ENCODE results near the gene TGM2.

GRCh38 chr20:38171675-38172043 is 6.6 kb upstream of the TGM2 start:
- TF ChIP-seq, protein P1, sequence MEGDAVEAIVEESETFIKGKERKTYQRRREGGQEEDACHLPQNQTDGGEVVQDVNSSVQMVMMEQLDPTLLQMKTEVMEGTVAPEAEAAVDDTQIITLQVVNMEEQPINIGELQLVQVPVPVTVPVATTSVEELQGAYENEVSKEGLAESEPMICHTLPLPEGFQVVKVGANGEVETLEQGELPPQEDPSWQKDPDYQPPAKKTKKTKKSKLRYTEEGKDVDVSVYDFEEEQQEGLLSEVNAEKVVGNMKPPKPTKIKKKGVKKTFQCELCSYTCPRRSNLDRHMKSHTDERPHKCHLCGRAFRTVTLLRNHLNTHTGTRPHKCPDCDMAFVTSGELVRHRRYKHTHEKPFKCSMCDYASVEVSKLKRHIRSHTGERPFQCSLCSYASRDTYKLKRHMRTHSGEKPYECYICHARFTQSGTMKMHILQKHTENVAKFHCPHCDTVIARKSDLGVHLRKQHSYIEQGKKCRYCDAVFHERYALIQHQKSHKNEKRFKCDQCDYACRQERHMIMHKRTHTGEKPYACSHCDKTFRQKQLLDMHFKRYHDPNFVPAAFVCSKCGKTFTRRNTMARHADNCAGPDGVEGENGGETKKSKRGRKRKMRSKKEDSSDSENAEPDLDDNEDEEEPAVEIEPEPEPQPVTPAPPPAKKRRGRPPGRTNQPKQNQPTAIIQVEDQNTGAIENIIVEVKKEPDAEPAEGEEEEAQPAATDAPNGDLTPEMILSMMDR (IDR thresholded peaks at IDR 0.05): no peak
- TF ChIP-seq POLR2A (IDR thresholded peaks at IDR 0.05; ENCODE audit: low read depth) (no peak), POLR2AphosphoS5 (IDR thresholded peaks at IDR 0.05) (no peak), EP300 (IDR thresholded peaks at IDR 0.05) (no peak)

Measured in esophagus muscularis mucosa (tissue), 4 donors.